Stomach smooth muscle (tissue), 2 donors: Measurements from ENCODE around the gene AXIN1.

Source experiments
- H3K27ac ChIP-seq: one replicate; pipeline ENCODE4 v1.7.0; 2013; ENCODE audit warnings: mild to moderate bottlenecking, low read length, inconsistent platforms
- H3K27me3 ChIP-seq, 2 donors: one replicate each; pipeline ENCODE4 v1.7.0; 2013; ENCODE audit warnings: low read length in 2 of 2; ENCODE audit not compliant: insufficient read depth in 2 of 2, control insufficient read depth in 1 of 2
- H3K36me3 ChIP-seq, 2 donors: one replicate each; pipeline ENCODE4 v1.7.0; 2013; ENCODE audit warnings: low read length in 2 of 2; ENCODE audit not compliant: control insufficient read depth in 2 of 2, insufficient read depth in 2 of 2
- H3K4me1 ChIP-seq: one replicate; pipeline ENCODE4 v1.7.0; 2013; ENCODE audit warnings: low read length; ENCODE audit not compliant: control insufficient read depth, insufficient read depth
- H3K4me3 ChIP-seq, 2 donors: one replicate each; pipeline ENCODE4 v1.7.0; 2013; ENCODE audit warnings: low read length in 2 of 2
- H3K9ac ChIP-seq, 2 donors: one replicate each; pipeline ENCODE4 v1.7.0; 2013; ENCODE audit warnings: low read length in 2 of 2, mild to moderate bottlenecking in 1 of 2
- H3K9me3 ChIP-seq, 2 donors: one replicate each; pipeline ENCODE4 v1.7.0; 2013; ENCODE audit warnings: low read length in 2 of 2; ENCODE audit not compliant: control insufficient read depth in 2 of 2
- donor health status: healthy.
- donor health status: Pancreatic carcinoma.

The AXIN1 gene

DNA sequence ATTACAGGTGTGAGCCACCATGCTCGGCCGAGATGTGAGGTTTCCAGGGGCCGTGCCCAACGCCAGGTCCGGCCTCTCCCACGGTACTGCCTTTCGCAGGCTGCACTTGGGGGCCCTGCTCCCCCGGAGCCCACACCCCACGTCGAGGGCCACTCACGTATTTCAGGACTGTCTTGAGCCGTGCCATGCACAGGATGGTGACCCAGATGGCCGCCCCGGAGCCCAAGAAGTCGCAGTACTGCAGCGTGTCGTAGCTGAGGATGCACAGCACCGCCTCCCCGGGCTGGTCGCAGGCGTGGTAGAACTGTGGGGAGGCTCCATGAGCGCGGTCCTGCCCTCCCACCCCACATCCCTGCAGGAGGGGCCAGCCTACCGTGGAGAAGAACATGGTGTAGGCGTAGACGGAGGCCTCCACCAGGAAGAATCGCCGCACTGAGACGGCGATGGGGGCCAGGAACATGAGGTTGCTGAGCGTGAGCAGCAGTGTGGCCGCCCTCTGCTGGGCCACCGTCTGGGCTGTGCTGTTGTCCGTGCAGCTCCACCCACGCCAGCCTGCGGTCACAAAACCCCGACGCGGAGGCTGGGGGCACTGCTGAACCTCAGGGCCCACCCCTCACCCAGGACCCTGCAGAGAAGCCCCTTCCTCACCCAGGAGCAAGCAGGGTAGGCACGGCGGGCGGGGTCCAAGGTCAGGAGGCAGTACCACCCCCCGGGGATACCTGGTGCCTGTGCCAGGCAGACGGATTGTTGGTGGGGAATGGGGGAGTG, 21.5 kb upstream of the AXIN1 start:
- H3K4me3 ChIP-seq = no peak overlapping the region
- no peak overlapping the region for H3K27ac ChIP-seq
- H3K36me3 ChIP-seq = peaks cover 16 to 21% of the 10 kb centered on the region in 2 donors
- peaks cover 13% of the 10 kb centered on the region for H3K4me1 ChIP-seq
- no peaks in the 10 kb centered on the region for H3K27me3 ChIP-seq
- H3K9ac ChIP-seq = no peak overlapping the region
- H3K9me3 ChIP-seq = no peaks in the 10 kb centered on the region

- Histone ChIP-seq H3K27ac (no peak overlapping the region), H3K9ac (no peak overlapping the region), H3K4me1 (peaks cover 13% of the 10 kb centered on the region), H3K27me3 (no peaks in the 10 kb centered on the region), H3K4me3 (no peak overlapping the region), H3K9me3 (no peaks in the 10 kb centered on the region), H3K36me3 (peaks cover 20 to 29% of the 10 kb centered on the region in 2 donors)
These were observed 20.6 kb upstream of the AXIN1 start for GRCh38 chr16:373020-373598.

DNA sequence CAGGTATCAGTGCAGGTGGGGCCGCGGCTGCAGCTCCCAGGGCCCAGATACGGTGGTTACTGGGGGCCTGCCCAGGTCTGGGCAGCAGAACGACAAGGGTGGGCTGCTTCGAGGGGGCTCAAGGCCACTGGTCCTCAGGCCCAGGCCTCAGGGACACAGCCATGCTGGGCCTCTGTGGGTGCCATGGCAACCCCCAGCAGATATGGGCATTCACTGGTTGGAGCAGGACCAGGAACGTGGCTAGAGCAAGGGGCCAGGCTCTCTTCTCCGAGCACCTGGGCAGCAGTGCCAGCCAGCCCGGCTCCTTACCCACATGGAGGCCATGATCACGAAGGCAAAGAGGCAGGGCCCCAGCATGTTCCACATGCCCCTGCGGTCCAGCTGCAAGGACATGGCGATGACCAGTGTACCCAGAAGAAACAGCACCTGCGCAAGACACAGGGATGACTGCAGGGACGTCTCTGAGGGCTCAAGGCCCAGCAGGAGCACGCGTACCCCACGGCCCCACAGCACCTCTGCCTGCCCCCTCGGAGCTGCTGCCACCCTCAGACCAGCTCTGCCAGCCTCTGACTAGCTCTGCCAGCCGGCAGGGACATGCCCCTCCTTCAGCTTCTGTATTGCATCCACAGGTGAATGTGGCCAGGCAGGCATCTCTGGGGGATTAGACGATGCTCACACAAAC, 19.9 kb upstream of the AXIN1 start:
- no peaks in the 10 kb centered on the region for H3K9me3 ChIP-seq
- no peaks in the 10 kb centered on the region for H3K27me3 ChIP-seq
- H3K9ac ChIP-seq = no peak overlapping the region
- H3K4me3 ChIP-seq = no peak overlapping the region
- H3K4me1 ChIP-seq = peaks cover 13% of the 10 kb centered on the region
- no peak overlapping the region for H3K27ac ChIP-seq
- peaks cover 27 to 36% of the 10 kb centered on the region in 2 donors for H3K36me3 ChIP-seq

DNA sequence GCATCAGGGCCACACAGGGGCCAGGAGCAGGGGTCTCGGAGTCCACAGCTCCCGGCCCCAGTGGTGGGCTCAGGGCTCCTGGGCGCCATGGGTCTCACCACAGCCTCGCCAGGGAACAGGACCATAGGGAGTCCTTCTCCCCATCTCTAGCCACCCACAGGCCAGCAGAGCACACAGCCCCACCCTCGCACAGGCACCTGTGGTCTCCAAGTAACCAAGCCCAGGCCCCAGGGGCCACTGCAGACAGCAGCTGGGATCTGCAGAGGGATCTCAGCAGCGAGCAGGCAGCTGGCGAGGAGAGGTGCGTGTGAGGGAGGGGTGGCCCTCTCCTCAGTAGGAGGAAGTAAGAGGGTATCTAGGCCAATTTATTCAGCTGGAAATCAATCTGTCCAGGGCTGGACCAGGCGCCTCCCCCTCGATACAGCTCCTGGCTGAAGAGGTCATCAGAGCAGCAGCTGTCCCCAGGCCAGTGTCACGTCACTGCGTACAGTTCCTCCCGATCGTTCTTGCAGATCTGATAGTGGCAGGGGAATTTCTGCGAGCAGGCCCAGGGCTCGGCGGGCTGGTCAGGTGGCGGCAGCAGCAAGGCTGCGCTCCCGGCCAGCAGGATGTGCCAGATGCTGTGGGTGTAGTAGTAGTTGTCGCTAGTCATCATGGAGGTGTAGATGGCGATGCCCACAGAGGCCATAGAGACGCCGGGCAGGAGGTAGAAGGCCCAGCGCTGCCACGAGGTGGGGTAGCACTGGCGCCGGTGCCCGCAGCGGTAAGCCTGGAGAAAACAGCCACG, 19.2 kb upstream of the AXIN1 start:
- Histone ChIP-seq H3K4me1 (peaks cover 13% of the 10 kb centered on the region), H3K27me3 (no peaks in the 10 kb centered on the region), H3K27ac (no peak overlapping the region), H3K9me3 (no peaks in the 10 kb centered on the region), H3K36me3 (peaks cover 30 to 37% of the 10 kb centered on the region in 2 donors), H3K9ac (no peak overlapping the region), H3K4me3 (no peak overlapping the region)

- no peaks in the 10 kb centered on the region for H3K27me3 ChIP-seq
- H3K4me1 ChIP-seq = peaks cover 13% of the 10 kb centered on the region
- peaks cover 34 to 39% of the 10 kb centered on the region in 2 donors for H3K36me3 ChIP-seq
- no peaks in the 10 kb centered on the region for H3K9me3 ChIP-seq
- peak overlapping the region; percentile 55 to 62 for H3K9ac ChIP-seq
- no peak overlapping the region for H3K4me3 ChIP-seq
- H3K27ac ChIP-seq = peak overlapping the region; percentile 53
These were observed 18.5 kb upstream of the AXIN1 start for GRCh38 chr16:370979-371514.

DNA sequence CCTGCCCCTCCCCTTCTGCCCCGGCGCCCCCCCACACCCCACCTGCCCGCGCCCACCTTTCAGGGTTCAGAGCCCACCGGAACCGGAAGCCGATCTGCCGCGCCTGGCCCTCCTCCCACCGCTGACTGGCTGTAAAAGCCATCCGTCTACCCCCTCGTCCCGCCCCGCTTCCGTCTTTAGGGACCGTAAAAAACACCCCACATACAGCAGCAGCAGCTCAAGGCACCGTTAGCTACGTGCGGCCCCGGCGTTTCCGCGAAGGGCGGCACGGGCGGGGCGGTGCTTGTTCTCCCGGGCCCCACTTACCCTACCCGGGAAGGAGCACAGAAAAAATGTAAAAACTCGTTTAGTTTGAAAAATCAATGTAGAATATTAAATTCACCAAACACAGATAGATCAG, 17.9 kb upstream of the AXIN1 start, which contains the start of gene MRPL28:
MRPL28 (minus strand) TSS at position 96 of the 400 bp plus-strand sequence. CDS start 320 bp downstream, outside the sequence.
- Histone ChIP-seq H3K27ac (peak within 1 kb of the TSS; percentile 53), H3K4me3 (peak within 1 kb of the TSS in 1 of 2 donors; percentile 61), H3K27me3 (no peaks in the 10 kb centered on the region), H3K9me3 (no peaks in the 10 kb centered on the region), H3K36me3 (peaks cover 34 to 39% of the 10 kb centered on the region in 2 donors), H3K4me1 (peaks cover 13% of the 10 kb centered on the region), H3K9ac (peak within 1 kb of the TSS; percentile 58 to 62)

DNA sequence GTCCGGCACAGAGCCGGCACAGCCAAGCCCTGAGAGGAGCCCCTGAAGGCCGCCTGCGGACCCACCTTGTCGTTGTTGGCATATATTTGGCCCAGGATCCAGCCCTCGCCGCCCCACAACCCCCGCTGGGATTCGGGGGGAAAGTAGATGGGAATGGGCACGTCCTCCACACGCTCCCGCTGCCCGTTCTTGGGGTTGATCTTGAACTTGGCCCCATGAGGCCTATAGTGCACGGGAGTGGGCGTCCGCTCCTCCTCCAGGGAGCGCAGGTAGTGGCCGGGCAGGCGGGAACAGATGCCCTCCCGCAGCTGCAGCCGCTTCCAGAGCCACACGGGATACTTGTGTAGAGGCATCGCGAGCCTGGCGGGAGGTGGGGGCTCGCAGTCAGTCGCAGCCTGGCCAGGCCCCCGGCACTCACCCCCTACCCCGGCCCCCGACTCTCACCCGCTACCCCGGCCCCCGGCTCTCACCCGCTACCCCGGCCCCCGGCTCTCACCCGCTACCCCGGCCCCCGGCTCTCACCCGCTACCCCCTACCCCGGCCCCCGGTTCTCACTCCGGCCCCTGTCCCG, 17.4 kb upstream of the AXIN1 start:
- H3K9ac ChIP-seq = peak overlapping the region; percentile 15 to 58
- H3K4me1 ChIP-seq = peaks cover 13% of the 10 kb centered on the region
- H3K27ac ChIP-seq = no peak overlapping the region
- peaks cover 31 to 36% of the 10 kb centered on the region in 2 donors for H3K36me3 ChIP-seq
- peaks cover 0 to under 1% of the 10 kb centered on the region in 2 donors for H3K27me3 ChIP-seq
- no peaks in the 10 kb centered on the region for H3K9me3 ChIP-seq
- H3K4me3 ChIP-seq = peak overlapping the region in 1 of 2 donors; percentile 61

- Histone ChIP-seq H3K27ac (no peak overlapping the region), H3K4me1 (peaks cover 13% of the 10 kb centered on the region), H3K27me3 (peaks cover 3 to 6% of the 10 kb centered on the region in 2 donors), H3K9ac (peak overlapping the region in 1 of 2 donors; percentile 58), H3K36me3 (peaks cover 27 to 33% of the 10 kb centered on the region in 2 donors), H3K4me3 (peak overlapping the region in 1 of 2 donors; percentile 61), H3K9me3 (no peaks in the 10 kb centered on the region)
These were observed 16.8 kb upstream of the AXIN1 start for GRCh38 chr16:369275-369865.

- peaks cover 13% of the 10 kb centered on the region for H3K4me1 ChIP-seq
- peaks cover 4 to 7% of the 10 kb centered on the region in 2 donors for H3K27me3 ChIP-seq
- peaks cover 27 to 31% of the 10 kb centered on the region in 2 donors for H3K36me3 ChIP-seq
These were observed 16.1 kb upstream of the AXIN1 start for GRCh38 chr16:368388-369158.

More at GRCh38 chr16:368388-369158, 16.1 kb upstream of the AXIN1 start:
- no peak overlapping the region for H3K4me3 ChIP-seq
- H3K27ac ChIP-seq = no peak overlapping the region
- no peaks in the 10 kb centered on the region for H3K9me3 ChIP-seq
- H3K9ac ChIP-seq = no peak overlapping the region
